Measurements from ENCODE around the gene UNC5C. TPM values are rescaled to one million over a fixed set of nuclear protein-coding genes. Genes with fewer than 3 reads are reported as not detected.

The UNC5C gene
- total and polyA plus RNA-seq, 2 of the 8 experiments (the other 6 are each of a cell fraction or from before 2014, with no cell fraction given) = 0.30 to 1.3 TPM

GRCh38 chr4:95541889-95542607 is 6.7 kb downstream of the UNC5C start:
- Histone ChIP-seq H3K18ac (ENCODE audit: extremely low read depth, low read length) (no peak overlapping the region), H4K91ac (replicated peaks; ENCODE audit: insufficient read length, low read length) (no peak overlapping the region)
- TF ChIP-seq SAP30 (IDR thresholded peaks at IDR 0.05; ENCODE audit: insufficient read depth, insufficient replicate concordance, low read length) (no peak), JUND (IDR thresholded peaks at IDR 0.05; ENCODE audit: low read length) (no peak)

More at GRCh38 chr4:95541889-95542607, 6.7 kb downstream of the UNC5C start:
- no peak for DNase-seq (ENCODE audit: low read depth in 1 of 2, low spot score in 2 of 2)
- 86% methylated on average over 4 of the region's 4 CpGs; no CpG with 5 or more reads in 1 of the 2 experiments for WGBS, 2 experiments (ENCODE audit: extremely low coverage in 1 of 2, insufficient coverage in 1 of 2, insufficient read length in 1 of 2, insufficient replicate concordance in 2 of 2, low coverage in 1 of 2, low lambda C conversion rate in 2 of 2, missing lambda C conversion rate in 1 of 2)
- ChIA-PET CTCF (ENCODE audit: partially characterized antibody) (interaction anchor here (0.9 to 8.9 kb wide), 2 partner anchors 366 to 378 kb away, joined by 3 to 52 read pairs; no protein-coding TSS in a partner anchor), POLR2A (ENCODE audit: partially characterized antibody) (no interaction called here)
- Histone ChIP-seq H2AFZ (ENCODE audit: low read length) (no peak overlapping the region), H3K4me2 (ENCODE audit: insufficient read depth in 1 of 2, low read depth in 2 of 2, low read length in 2 of 2) (no peak overlapping the region), H3K79me1 (ENCODE audit: low read depth, low read length) (no peaks in the 10 kb centered on the region), H3K36me3 (ENCODE audit: control insufficient read depth in 2 of 4, insufficient read depth in 4 of 4, low read length in 3 of 4) (no peaks in the 10 kb centered on the region), H2BK120ac (replicated peaks; ENCODE audit: low read depth, low read length) (no peak overlapping the region), H3K14ac (ENCODE audit: insufficient read length) (no peak overlapping the region), H3K23ac (ENCODE audit: insufficient read length) (no peak overlapping the region), H2AK5ac (ENCODE audit: low read depth, low read length) (no peak overlapping the region), H3K9ac (replicated peaks in 1 of 4; ENCODE audit: extremely low read depth in 1 of 4, low read depth in 3 of 4, low read length in 3 of 4) (no peak overlapping the region), H3K4me3 (ENCODE audit: extremely low read depth in 1 of 4, insufficient read depth in 2 of 4, low read depth in 3 of 4, low read length in 4 of 4) (no peak overlapping the region), H2BK15ac (ENCODE audit: low read length) (no peak overlapping the region), H2BK12ac (ENCODE audit: low read depth, low read length) (no peak overlapping the region), H3K79me2 (ENCODE audit: control insufficient read depth in 1 of 2, insufficient read depth in 2 of 2, low read length in 2 of 2) (no peaks in the 10 kb centered on the region), H2BK5ac (ENCODE audit: low read depth, low read length) (no peak overlapping the region), H3K23me2 (ENCODE audit: low read depth, low read length) (peaks cover 2% of the 10 kb centered on the region; the same call in 1 of the 2 replicates), H4K8ac (ENCODE audit: extremely low read depth, insufficient read depth, low read length) (no peak overlapping the region), H4K20me1 (replicated peaks in 1 of 2; ENCODE audit: control insufficient read depth in 1 of 2, insufficient read depth in 2 of 2, low read length in 2 of 2) (no peaks in the 10 kb centered on the region), H3K27me3 (replicated peaks in 1 of 4; ENCODE audit: control insufficient read depth in 3 of 4, extremely low read depth in 1 of 4, insufficient read depth in 3 of 4, low read length in 3 of 4) (peaks cover 0 to 16% (median 7%) of the 10 kb centered on the region in 4 experiments; a peak in 6 of 7 replicates), H2BK20ac (ENCODE audit: low read length) (no peak overlapping the region), H3K27ac (ENCODE audit: low read depth, low read length) (no peak overlapping the region), H4K5ac (ENCODE audit: insufficient read length, low read depth, low read length) (no peak overlapping the region), H3K4me1 (replicated peaks in 1 of 4; ENCODE audit: control insufficient read depth in 3 of 4, insufficient read depth in 4 of 4, low read length in 3 of 4) (no peaks in the 10 kb centered on the region; a peak in 1 of 7 replicates), H3K4ac (replicated peaks; ENCODE audit: insufficient read length, low read depth, low read length) (no peak overlapping the region), H3K9me3 (ENCODE audit: insufficient read depth in 2 of 2, low read depth in 1 of 2, low read length in 1 of 2) (no peaks in the 10 kb centered on the region), H3K56ac (replicated peaks; ENCODE audit: insufficient read length, low read depth, low read length) (no peak overlapping the region)
- FAIRE-seq = no peak
